GOT3 (cell line): ENCODE results near the gene C12orf56.
"Not testable (repeated sequence)": the region's sequence is repeated elsewhere in the genome, so short reads cannot be mapped to it uniquely, and the experiment has no call there.

Source experiments
- DNase-seq: peaks from one replicate; lab custom pipeline; 2025; ENCODE audit warnings: mixed read lengths; lab: John Stamatoyannopoulos, UW

C12orf56 gene

GRCh38 chr12:64385468-64385867, 5.1 kb downstream of the C12orf56 start:
- peak; percentile 90 for DNase-seq

- no peak for DNase-seq
These were observed 5.5 kb downstream of the C12orf56 start for GRCh38 chr12:64385019-64385418.

- no peak for DNase-seq
These were observed 6.9 kb downstream of the C12orf56 start for GRCh38 chr12:64383675-64384074.

- DNase-seq: no peak
These were observed 27.7 kb downstream of the C12orf56 start for GRCh38 chr12:64362721-64363305.

DNA sequence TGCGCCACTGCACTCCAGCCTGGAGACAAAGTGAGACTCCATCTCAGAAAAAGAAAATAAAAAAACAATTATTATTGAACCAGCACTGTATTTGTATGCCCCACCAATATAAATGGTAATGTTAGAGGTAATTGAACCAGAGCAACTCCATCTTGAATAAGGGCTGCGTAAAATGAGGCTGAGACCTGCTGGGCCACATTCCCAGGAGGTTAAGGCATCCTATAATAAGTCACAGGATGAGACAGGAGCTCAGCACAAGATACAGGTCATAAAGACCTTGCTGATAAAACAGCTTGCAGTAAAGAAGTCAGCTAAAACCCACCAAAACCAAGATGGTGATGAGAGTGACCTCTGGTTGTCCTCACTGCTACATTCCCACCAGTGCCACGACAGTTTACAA, 29.4 kb downstream of the C12orf56 start:
- DNase-seq: not testable (repeated sequence)

DNA sequence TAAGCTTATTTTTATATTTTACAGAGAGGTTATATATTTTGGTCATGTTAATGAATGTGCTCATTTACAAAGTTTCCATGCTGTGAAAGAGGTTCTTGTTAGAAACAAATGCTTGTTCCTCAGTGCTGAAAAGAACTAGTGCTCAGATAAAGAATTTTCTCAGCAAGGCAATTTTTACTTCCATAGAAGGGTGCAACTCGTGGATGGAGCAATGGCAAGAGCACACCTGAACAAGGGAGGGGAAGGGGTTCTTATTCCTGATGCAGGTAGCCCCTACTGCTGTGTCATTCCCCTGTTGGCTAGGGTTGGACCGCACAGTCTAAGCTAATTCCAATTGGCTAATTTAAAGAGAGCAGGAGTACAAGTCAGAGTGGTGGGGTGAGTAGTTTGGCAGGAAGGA, 34.3 kb downstream of the C12orf56 start:
- not testable (repeated sequence) for DNase-seq

DNA sequence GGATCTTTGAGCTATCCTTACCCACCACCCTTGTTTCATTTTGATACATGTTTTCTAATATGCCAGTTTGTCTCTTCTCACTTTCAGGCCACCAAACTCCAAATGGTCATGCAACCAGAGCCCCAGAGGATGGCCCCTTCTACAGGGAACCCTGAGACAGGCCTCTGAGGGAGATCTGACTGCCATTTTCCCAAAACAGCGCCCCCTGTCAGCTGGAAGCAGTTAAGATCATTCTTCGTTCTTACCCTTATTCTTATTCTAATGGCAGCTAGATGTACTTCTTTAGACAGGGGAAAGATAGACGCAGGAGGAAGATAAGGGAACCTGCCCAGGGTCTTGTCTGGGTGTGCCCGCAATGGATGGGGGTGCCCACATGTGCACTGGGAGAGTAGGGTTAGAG, 38.4 kb downstream of the C12orf56 start:
- no peak for DNase-seq

DNA sequence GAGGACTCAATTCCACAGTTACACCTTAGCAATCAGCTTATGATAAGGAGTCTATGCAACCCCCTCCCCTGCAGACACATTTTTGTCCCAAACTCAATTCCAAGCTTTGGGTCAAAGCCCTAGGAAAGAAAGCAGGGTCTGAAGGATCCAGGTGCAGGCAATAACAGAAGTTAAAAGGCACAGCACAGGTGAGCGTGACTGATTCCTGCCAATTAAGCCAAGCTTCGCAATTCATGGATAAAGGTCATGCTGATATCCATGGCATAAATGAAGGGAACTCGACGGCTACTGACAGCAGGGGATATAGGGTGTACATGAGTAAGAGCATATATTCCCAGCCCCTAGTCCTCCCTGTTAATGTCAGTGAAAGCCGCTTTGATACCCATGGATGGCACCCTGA, 39.3 kb downstream of the C12orf56 start:
- DNase-seq: no peak

DNA sequence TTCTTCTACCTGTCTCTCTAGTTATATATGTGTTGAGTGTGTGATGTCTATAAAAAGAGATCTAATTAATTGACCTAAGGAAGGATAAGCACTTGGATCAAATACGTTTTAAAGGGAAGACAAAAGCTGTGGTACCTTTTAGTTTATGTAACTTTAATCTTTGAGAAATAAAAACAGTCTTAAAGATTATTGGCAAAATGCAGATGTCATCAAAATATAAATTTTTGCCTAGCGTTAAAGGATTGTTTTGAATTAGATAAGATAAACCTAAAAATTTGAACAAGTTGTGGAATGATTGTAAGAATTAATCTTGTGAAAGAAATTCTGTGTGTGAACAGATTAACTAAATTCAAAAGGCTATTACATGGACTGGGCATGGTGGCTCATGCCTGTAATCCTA, 42.9 kb downstream of the C12orf56 start:
- no peak for DNase-seq

DNA sequence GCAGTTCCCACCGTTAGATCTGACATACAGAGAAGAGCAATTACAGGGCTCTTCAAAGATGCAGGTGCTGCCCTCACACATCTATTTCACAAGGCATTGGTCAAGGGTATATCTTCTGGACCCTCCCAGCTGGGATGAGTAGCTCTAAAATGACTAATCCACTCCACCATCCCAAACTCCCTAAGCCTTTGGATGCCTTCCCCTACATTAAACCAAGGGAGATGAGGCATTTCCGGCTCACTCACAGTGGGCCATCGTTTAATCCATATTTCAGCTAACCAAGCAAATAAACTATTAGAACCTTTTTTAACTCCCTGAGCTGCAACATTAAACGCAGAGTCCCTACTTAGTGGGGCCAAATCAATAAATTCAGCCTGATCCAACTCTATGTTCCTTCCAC, 45.9 kb downstream of the C12orf56 start:
- DNase-seq: not testable (repeated sequence)

DNA sequence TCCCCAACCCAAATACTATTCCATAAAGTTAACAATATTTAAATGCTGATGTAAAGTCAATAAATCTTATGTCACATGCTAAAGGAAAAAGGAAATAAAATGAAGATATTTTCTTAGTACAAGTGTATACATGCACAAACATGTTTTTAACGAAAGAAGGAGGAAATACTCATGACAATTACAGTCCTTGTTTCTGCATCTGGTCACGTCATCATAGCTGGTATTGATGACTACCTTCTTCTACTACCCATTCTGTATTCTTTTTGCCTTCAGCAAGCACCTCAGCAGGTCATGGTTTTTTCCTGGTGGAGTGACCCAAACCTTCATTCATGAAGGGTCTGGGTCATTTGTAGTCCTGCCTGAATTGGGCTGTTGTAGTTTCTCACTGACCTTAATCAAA, 50.0 kb downstream of the C12orf56 start:
- DNase-seq: not testable (repeated sequence)

DNA sequence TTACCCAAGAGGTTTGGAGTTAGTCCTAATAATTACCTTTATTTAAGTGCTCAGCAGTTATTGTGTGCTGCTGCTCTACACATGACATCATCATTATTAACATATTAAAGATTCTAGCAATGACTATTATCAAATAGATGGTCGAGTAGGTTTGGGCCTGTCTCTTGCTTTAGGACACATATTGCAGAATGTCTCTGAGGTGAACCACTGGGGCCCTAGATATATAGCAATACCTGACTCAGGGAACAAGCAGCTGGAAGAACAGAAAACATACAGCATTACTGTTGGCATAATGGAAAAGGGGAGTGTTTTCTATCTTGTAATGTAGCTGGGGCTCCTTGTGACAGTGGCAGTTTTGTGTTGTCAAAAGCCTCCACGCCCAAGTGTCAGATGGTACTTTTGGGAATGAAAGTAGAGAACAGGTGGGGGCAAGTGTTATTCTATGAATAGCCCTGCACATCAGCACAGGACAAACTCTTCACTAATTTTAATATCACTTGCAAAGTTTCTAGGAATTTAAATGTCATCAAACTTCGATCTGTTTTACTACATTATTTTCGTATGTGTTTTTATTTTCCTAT, 54.6 kb downstream of the C12orf56 start:
- DNase-seq: no peak

DNA sequence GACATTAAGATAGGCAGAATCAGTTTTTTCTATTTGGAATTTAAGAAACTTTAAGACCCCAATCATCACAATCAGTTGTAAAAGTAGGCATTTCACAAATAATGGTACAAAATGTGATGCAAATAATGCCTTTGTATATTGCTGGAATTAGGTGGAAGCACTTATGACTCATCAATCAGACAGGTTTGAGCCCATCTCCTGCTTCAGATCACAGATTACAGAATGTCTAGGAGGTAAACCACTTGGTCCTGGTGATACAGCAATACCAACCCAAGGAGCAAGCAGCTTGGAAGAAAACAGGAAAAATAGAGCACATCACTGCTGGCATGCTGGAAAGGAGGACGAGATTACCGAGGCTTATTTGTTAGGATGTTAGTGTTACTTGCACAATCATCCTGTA, 57.6 kb downstream of the C12orf56 start:
- no peak for DNase-seq

GRCh38 chr12:64332296-64332695, 58.3 kb downstream of the C12orf56 start:
- DNase-seq: no peak

DNA sequence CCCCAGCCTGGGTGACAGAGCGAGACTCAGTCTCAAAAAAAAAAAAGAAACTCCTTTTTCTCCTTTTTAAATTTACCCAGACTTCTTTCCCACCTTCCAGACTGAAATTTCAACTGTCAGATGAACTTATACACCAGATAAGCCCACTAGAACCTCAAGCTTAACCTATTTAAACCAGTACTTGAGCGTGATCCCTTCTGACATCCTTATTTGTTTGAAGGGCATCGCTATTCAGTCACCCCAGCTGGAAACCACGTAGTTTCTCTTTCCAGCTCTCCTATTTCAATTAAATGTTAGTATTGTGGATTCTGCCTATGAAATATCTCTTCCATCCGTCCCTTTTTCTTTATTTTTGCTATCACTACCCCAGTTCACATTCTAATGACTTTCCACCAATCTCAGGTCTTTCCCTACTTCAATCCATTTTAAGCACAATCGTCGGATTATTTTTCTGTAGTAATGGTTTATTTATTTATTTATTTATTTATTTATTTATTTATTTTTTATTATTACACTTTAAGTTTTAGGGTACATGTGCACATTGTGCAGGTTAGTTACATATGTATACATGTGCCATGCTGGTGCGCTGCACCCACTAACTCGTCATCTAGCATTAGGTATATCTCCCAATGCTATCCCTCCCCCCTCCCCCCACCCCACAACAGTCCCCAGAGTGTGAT, 61.4 kb downstream of the C12orf56 start:
- DNase-seq: not testable (repeated sequence)

GRCh38 chr12:64325055-64325454, 65.5 kb downstream of the C12orf56 start:
- DNase-seq: no peak

GRCh38 chr12:64323476-64324225, 66.9 kb downstream of the C12orf56 start:
- no peak for DNase-seq

GRCh38 chr12:64323006-64323405, 67.6 kb downstream of the C12orf56 start:
- DNase-seq: no peak

GRCh38 chr12:64320611-64321010, 69.9 kb downstream of the C12orf56 start:
- no peak for DNase-seq

DNA sequence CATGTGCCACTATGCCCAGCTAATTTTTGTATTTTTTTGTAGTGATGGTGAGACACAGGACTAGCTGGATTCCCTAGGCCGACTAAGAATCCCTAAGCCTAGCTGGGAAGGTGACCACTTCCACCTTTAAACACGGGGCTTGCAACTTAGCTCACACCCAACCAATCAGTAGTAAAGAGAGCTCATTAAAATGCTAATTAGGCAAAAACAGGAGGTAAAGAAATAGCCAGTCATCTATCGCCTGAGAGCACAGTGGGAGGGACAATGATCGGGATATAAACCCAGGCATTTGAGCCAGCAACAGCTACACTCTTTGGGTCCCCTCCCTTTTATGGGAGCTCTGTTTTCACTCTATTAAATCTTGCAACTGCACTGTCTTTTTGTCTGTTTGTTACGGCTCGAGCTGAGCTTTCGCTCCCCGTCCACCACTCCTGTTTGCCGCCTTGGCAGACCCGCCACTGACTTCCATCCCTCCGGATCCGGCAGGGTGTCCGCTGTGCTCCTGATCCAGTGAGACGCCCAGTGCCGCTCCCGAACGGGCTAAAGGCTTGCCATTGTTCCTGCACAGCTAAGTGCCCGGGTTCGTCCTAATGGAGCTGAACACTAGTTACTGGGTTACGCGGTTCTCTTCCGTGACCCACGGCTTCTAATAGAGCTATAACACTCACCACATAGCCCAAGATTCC, 70.9 kb downstream of the C12orf56 start:
- DNase-seq: not testable (repeated sequence)

DNA sequence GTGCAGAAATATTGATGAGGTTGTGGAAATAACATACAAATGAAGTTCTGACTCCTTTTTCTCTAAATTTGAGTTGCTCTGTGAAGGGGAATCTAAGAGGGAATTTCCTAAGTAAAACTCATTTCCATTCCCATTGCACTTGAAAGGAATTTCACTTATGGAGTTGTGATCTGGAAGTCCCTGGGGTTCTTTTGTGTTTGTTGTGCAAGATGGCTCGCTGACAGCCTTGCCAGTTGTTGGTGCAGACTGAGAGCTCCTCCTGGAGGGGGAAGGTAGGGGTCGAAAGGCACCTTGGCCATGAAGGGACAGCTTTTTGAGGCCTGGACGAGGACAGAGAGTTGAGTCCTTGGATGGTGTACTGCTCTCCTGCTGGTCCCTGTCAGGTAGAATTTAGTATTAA, 72.0 kb downstream of the C12orf56 start:
- DNase-seq: no peak

GRCh38 chr12:64311877-64312276, 78.7 kb downstream of the C12orf56 start:
- no peak for DNase-seq
